Upper lobe of left lung (tissue), 4 donors: Measurements from ENCODE around the gene PRKAR1B.

Experiments used
- CTCF ChIP-seq, 6 experiments: fragments of 450-650 bp in 4 of 6; fragments of 200-600 bp in 2 of 6; sonication (generic) in 2 of 6; IDR thresholded peaks; one replicate each; pipeline ENCODE4 v1.5.1; 2016 to 2019; ENCODE audit warnings: antibody characterized with exemption in 6 of 6
- EP300 ChIP-seq, 4 donors: sonication (generic); formaldehyde crosslinking; IDR thresholded peaks; one replicate each; pipeline ENCODE4 v1.5.1; 2017; ENCODE audit warnings: antibody characterized with exemption in 4 of 4, control low read depth in 2 of 4

DNA sequence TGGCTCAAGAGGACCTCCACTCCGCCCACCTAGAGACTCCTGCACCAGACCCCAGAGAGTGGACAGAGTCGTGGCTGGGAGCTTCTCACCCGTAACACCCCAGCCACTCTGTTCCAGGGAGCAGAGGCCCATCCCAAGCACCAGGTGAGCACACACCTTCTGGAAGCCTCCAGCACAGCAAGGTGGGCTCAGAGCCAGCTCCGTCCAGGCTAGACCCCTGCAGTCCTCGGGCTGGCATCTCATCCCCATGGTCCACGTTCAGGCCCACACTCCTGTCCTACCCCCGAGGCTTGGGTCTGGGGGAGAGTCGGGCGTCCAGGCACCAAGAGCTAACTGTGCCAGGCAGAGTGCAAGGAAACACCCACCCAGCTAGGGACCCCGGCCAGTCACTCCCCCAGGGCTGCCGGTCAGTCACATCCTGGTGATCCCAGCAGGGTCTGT is 220.7 kb downstream of the PRKAR1B start:
- TF ChIP-seq CTCF (IDR thresholded peaks at IDR 0.05) = no peak
- TF ChIP-seq EP300 (IDR thresholded peaks at IDR 0.05) = no peak
